GM23248 (cell line): ENCODE results near the gene WWTR1. TPM values are rescaled to one million over a fixed set of nuclear protein-coding genes. Genes with fewer than 3 reads are reported as not detected.

Experiments
- DNase-seq: peaks from one replicate; pipeline ENCODE4 v3.0.0-alpha.2; 2015
- H2AFZ ChIP-seq: fragments of 200-600 bp; sonication (generic); 2 replicates; pipeline ENCODE4 v1.6.1; 2016; ENCODE audit warnings: antibody characterized with exemption
- H3F3A ChIP-seq: fragments of 200-600 bp; sonication (generic); 2 replicates; pipeline ENCODE4 v1.6.1; 2016; ENCODE audit warnings: mild to moderate bottlenecking, antibody characterized with exemption, mixed run types; ENCODE audit not compliant: insufficient read depth
- H3K27ac ChIP-seq: fragments of 200-600 bp; sonication (generic); 2 replicates; pipeline ENCODE4 v1.5.1; 2016; ENCODE audit warnings: mild to moderate bottlenecking
- H3K27me3 ChIP-seq: fragments of 200-600 bp; sonication (generic); replicated peaks from 2 replicates; pipeline ENCODE4 v1.6.1; 2016; ENCODE audit warnings: mild to moderate bottlenecking; ENCODE audit not compliant: insufficient read depth
- H3K36me3 ChIP-seq: fragments of 200-600 bp; sonication (generic); 2 replicates; pipeline ENCODE4 v1.6.1; 2016; ENCODE audit warnings: low read depth, mild to moderate bottlenecking
- H3K4me1 ChIP-seq: fragments of 200-600 bp; sonication (generic); 2 replicates; pipeline ENCODE4 v1.6.1; 2016; ENCODE audit warnings: mild to moderate bottlenecking; ENCODE audit not compliant: insufficient read depth
- H3K4me2 ChIP-seq: fragments of 200-600 bp; sonication (generic); one replicate; pipeline ENCODE4 v1.6.1; 2016; ENCODE audit warnings: mild to moderate bottlenecking; ENCODE audit not compliant: unreplicated experiment
- H3K4me3 ChIP-seq: fragments of 200-600 bp; sonication (generic); 2 replicates; pipeline ENCODE4 v1.5.1; 2016; ENCODE audit warnings: mild to moderate bottlenecking
- H3K79me2 ChIP-seq: fragments of 200-600 bp; sonication (generic); 2 replicates; pipeline ENCODE4 v1.6.1; 2016; ENCODE audit warnings: mild to moderate bottlenecking; ENCODE audit not compliant: insufficient read depth
- H3K9ac ChIP-seq: fragments of 200-600 bp; sonication (generic); 2 replicates; pipeline ENCODE4 v1.6.1; 2016; ENCODE audit warnings: mild to moderate bottlenecking
- H3K9me2 ChIP-seq: fragments of 200-600 bp; sonication (generic); 2 replicates; pipeline ENCODE4 v1.6.1; 2016; ENCODE audit warnings: mixed run types, mild to moderate bottlenecking, moderate library complexity; ENCODE audit not compliant: insufficient read depth
- H3K9me3 ChIP-seq: fragments of 200-600 bp; sonication (generic); one replicate; pipeline ENCODE4 v1.6.1; 2017; ENCODE audit warnings: low read depth
- H4K20me1 ChIP-seq: fragments of 200-600 bp; sonication (generic); 2 replicates; pipeline ENCODE4 v1.6.0; 2016; ENCODE audit not compliant: insufficient read depth
- EZH2 ChIP-seq: fragments of 200-600 bp; sonication (generic); IDR thresholded peaks from 2 replicates; pipeline ENCODE4 v1.6.1; 2018; ENCODE audit warnings: antibody characterized with exemption, mild to moderate bottlenecking; ENCODE audit not compliant: insufficient read depth, poor library complexity, severe bottlenecking
- EZH2phosphoT487 ChIP-seq: fragments of 200-600 bp; sonication (generic); IDR thresholded peaks from 2 replicates; pipeline ENCODE4 v1.6.1; 2018; ENCODE audit warnings: antibody characterized with exemption, moderate library complexity, mild to moderate bottlenecking, low read depth; ENCODE audit not compliant: insufficient read depth
- WGBS, 2 experiments: methylation state at CpG; one replicate each; pipeline ENCODE4 v1.1.6; 2015 to 2017; ENCODE audit warnings: low lambda C conversion rate in 2 of 2, low coverage in 1 of 2; ENCODE audit errors: missing lambda C conversion rate in 2 of 2; 5-methylcytosine and 5-hydroxymethylcytosine counted together
- in situ Hi-C: fragments of 300-500 bp; cut with MboI; formaldehyde crosslinking; loops from 2 replicates; pipeline ENCODE4 v1.15.0; 2020
- polyA plus RNA-seq: library from polyadenylated mRNA; unstranded; fragments of >200 nt; fragmentation: Nextera tagmentation; extraction: Ambion mirVana; gene quantifications from 2 replicates; pipeline ENCODE4 v1.2.1, GENCODE V29; 2016
- total RNA-seq: library from RNA; depleted of rRNA; stranded (reverse); fragments of >200 nt; shearing (Covaris generic); gene quantifications from 2 replicates; pipeline ENCODE4 v1.2.3, GENCODE V29; 2014

The WWTR1 gene
- total and polyA plus RNA-seq, 2 experiments from 2014 or later: 53.3 to 75.7 TPM

GRCh38 chr3:149621218-149622005, 36.4 kb downstream of the WWTR1 start:
- in situ Hi-C loops: no loop called here
- H3K79me2 ChIP-seq: peaks cover 89% of the 10 kb centered on the region
- no peaks in the 10 kb centered on the region for H3K9me2 ChIP-seq
- H3K27me3 ChIP-seq: no peaks in the 10 kb centered on the region
- peak overlapping the region; percentile 57 for H3K4me3 ChIP-seq
- peak overlapping the region; percentile 75 for H3K9ac ChIP-seq
- no peaks in the 10 kb centered on the region for H3K36me3 ChIP-seq
- H3K4me2 ChIP-seq: peak overlapping the region; percentile 93
- WGBS, 2 experiments: 35 to 37% methylated on average over 5 of the region's 5 CpGs
- H3K27ac ChIP-seq: peak overlapping the region; percentile 97
- H3K4me1 ChIP-seq: peaks cover 58% of the 10 kb centered on the region
- peak; percentile 92 for DNase-seq
- H4K20me1 ChIP-seq: no peaks in the 10 kb centered on the region; the same call in 1 of the 2 replicates
- peaks cover 66% of the 10 kb centered on the region for H3F3A ChIP-seq
- TF ChIP-seq EZH2 (no peak), EZH2phosphoT487 (no peak)
- H3K9me3 ChIP-seq: no peaks in the 10 kb centered on the region
- no peak overlapping the region for H2AFZ ChIP-seq

- H3K9me2 ChIP-seq: no peaks in the 10 kb centered on the region
- peaks cover 89% of the 10 kb centered on the region for H3K79me2 ChIP-seq
- H3K27ac ChIP-seq: peak overlapping the region; percentile 97
- H3F3A ChIP-seq: peaks cover 58% of the 10 kb centered on the region
- peak overlapping the region; percentile 93 for H3K4me2 ChIP-seq
- no peaks in the 10 kb centered on the region for H3K27me3 ChIP-seq
- H3K4me3 ChIP-seq: peak overlapping the region; percentile 57
- H3K36me3 ChIP-seq: no peaks in the 10 kb centered on the region
- H3K4me1 ChIP-seq: peaks cover 57% of the 10 kb centered on the region
- in situ Hi-C loops: no loop called here
- peak overlapping the region; percentile 75 for H3K9ac ChIP-seq
- no peaks in the 10 kb centered on the region for H3K9me3 ChIP-seq
- peak; percentile 91 for DNase-seq
- no peaks in the 10 kb centered on the region; the same call in 1 of the 2 replicates for H4K20me1 ChIP-seq
- WGBS, 2 experiments: 29 to 80% methylated on average over 1 of the region's 1 CpG
- no peak overlapping the region for H2AFZ ChIP-seq
- no peak for TF ChIP-seq EZH2
- TF ChIP-seq EZH2phosphoT487: no peak
Measured at GRCh38 chr3:149620291-149621020, 37.4 kb downstream of the WWTR1 start.

- H3K9me2 ChIP-seq: no peaks in the 10 kb centered on the region
- no peak overlapping the region for H3K4me3 ChIP-seq
- H3K9me3 ChIP-seq: no peaks in the 10 kb centered on the region
- no peak overlapping the region for H3K4me2 ChIP-seq
- 63 to 65% methylated on average over 4 of the region's 4 CpGs for WGBS, 2 experiments
- H3K79me2 ChIP-seq: peaks cover 89% of the 10 kb centered on the region
- no peak for DNase-seq
- TF ChIP-seq EZH2 (no peak), EZH2phosphoT487 (no peak)
- peaks cover 59% of the 10 kb centered on the region for H3F3A ChIP-seq
- H3K4me1 ChIP-seq: peaks cover 55% of the 10 kb centered on the region
- no peaks in the 10 kb centered on the region for H3K27me3 ChIP-seq
- H3K27ac ChIP-seq: peak overlapping the region; percentile 97
- H2AFZ ChIP-seq: no peak overlapping the region
- no peak overlapping the region for H3K9ac ChIP-seq
- no peaks in the 10 kb centered on the region for H4K20me1 ChIP-seq
- H3K36me3 ChIP-seq: no peaks in the 10 kb centered on the region
- in situ Hi-C loops: no loop called here
Measured at GRCh38 chr3:149619136-149619535, 38.7 kb downstream of the WWTR1 start.

GRCh38 chr3:149618151-149619123, 39.4 kb downstream of the WWTR1 start:
- in situ Hi-C loops: no loop called here
- H3K36me3 ChIP-seq: no peaks in the 10 kb centered on the region
- WGBS, 2 experiments: 59 to 60% methylated on average over 15 of the region's 15 CpGs
- H3K27ac ChIP-seq: peak overlapping the region; percentile 97; the same call in 1 of the 2 replicates
- peaks cover 55% of the 10 kb centered on the region for H3K4me1 ChIP-seq
- H3K4me3 ChIP-seq: no peak overlapping the region
- no peak overlapping the region for H3K4me2 ChIP-seq
- H4K20me1 ChIP-seq: no peaks in the 10 kb centered on the region
- H2AFZ ChIP-seq: no peak overlapping the region
- no peaks in the 10 kb centered on the region for H3K27me3 ChIP-seq
- no peak overlapping the region for H3K9ac ChIP-seq
- H3K79me2 ChIP-seq: peaks cover 89% of the 10 kb centered on the region
- no peaks in the 10 kb centered on the region for H3K9me3 ChIP-seq
- peaks cover 59% of the 10 kb centered on the region for H3F3A ChIP-seq
- no peak for DNase-seq
- H3K9me2 ChIP-seq: no peaks in the 10 kb centered on the region
- TF ChIP-seq EZH2phosphoT487 (no peak), EZH2 (no peak)
